HG02759 (cell line): ENCODE measurements around the gene CXCL13.
"Not testable (repeated sequence)": the region's sequence is repeated elsewhere in the genome, so short reads cannot be mapped to it uniquely, and the experiment has no call there.

Experiments
- ATAC-seq: cut with Tn5 transposase; IDR thresholded peaks from one replicate; pipeline ENCODE4 v1.9.1; 2021; ENCODE audit warnings: mild to moderate bottlenecking, moderate library complexity; ENCODE audit not compliant: unreplicated experiment

CXCL13 gene

DNA sequence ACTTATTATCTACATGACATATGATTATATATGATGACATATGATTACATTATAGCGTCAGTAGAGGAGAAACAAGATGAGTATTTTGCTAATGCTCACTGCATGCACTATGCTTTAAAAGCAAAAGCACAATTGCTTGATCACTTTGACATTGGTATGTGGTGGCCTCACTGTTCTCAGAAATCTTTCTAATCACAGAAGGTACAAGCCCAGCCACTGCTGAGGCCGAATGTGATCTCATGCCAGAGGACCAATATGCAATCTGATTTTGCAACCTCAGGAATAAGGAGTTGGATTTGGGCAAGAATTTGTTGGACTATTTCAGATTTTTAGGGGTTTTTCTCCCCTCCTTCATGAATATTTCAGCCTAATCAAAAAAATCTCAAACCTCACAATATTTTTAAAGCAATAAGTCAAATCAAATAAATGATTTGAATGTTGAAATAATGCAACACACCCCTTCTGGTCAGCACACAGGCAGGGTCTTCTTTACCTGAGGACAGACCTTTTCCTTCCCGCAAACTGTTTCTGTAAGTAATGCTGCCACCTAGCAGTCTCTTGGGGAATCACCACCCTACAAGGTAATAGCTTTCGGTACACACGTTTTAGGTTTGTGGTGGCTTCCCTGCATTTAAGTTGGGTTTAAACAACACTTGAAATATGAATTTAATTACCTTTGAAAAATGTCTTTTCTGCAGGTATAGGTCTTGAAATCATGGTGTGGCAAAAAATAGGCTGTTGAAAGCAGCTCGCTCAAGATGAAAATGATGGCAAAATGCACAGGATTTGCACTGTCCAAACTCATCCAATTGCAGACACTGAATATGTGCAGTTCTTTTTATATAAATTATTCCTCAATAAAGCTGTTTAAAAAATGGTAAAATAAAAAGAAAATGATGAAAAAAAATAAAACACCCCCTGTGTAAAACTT, 4.8 kb upstream of the CXCL13 start:
- ATAC-seq = peak; percentile 69

DNA sequence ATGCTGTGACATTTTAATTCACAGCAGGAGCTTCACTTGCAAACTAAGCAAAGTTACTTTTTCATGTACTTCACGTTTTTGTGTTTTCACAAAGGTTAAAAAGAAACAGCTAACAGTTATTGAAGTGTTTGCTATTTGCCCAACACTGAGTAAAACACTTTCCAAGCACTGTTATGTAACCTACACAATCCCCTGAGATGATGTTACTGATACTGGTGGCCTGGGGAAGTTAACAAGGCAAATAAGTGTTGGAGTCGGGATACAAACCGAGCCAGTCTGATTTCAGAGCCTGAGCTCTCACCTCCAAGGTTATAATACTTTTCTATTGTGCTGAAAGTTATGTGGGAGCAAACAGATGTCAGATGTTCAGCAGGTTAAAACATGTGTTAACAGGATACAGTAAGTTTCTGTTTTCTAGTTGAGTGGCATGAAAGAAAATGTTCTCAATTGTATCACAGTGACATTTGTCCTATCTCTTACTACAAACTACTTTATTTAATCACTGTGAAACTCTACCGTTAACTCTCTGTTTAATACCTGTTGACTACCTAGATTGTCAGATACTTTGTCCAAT, 3.9 kb upstream of the CXCL13 start:
- ATAC-seq = no peak

DNA sequence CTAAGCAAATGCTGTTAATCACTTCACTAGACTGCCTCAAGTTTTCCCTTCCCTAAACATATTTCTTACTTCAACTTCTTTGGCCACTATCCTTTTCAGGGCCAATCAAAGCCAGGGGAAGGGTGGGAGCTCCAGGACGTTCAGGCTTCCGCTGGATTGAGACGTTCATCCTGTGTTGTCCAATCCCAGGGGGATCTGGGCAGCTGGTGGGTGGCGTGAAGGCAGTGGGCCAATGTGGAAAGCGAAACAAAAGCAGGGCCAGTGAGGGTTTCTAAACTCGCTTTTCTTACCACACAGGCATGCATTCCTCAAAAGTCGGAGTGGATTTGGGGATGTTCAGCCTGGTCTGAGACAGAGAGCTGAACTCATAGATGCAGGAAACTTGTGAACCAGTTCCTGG, 7.6 kb downstream of the CXCL13 start:
- ATAC-seq = no peak

DNA sequence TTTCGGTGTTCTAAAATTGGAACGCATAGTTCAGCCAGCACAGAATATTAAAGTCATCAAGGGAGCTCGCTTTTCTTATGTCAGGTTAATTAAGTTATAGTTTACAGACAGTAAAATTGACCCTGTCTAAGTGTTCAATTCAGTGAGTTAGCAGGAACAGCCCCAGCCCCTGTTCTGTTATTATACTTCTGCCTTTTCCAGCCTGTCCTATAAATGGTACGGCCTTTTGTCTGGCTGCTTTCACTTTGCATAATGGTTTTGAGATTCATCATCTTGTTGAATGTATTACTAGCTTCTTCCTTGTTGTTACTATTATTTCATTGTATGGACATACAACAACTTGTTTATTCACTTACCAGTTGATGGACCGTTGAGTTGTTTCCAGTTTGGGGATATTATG, 9.5 kb downstream of the CXCL13 start:
- ATAC-seq = no peak

DNA sequence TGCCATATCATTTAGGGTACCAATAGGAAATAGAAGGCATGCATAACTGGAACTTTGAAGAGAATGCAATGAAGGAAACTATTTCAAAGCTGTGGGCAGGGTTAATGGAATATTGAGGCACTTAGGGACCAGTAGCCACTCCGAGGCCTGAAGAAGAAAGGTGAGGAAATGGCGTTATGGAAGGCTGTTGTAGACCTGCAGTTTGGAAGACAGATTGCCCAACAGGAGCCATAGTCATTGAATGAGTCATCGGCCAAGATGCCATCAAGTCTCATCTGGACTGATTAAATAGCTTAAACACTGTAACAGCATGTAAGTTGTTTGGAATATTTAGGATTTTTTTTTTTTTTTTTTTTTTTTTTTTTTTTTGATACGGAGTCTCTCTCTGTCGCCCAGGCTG, 11.6 kb downstream of the CXCL13 start:
- ATAC-seq = no peak

DNA sequence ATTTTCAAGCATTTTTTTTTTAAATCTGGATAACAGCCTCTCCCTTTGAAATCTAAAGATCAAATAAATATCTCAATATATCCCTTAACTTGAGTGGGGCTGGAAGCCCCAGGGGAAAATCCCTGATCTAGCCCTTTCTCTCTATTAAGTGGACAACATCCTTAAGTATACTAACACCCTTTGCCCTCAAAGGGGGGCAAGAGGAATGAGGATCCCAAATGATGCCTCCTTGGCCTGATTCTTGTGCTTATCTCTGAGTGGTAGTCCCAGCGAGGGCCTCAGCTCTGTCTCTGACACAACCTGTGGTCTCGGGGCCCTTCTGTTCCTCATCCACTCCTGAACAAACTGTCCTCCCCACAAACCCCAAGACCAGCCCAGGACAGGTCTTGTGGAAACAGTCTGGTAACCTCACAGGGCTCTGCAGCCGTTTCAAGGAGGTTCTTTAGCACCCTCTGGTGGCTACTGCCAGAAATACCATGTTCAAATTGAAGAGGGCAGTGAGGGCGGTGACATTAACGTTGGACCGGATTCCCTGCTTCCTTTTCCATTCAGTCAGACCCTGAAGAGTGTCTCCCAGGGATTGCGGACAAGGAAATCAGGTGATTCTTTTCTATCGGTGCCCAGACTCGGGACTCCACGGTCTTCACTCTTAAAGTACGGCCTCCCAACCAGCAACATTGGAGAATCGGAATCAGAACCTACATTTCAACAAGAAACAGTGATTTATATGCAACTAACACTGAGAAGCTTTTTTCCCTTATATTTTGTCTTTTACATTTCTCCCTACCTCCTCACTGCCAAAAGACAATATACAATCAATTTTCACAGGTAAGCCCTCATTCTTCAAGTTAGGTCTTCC, 13.0 kb downstream of the CXCL13 start:
- ATAC-seq = peak; percentile 88

DNA sequence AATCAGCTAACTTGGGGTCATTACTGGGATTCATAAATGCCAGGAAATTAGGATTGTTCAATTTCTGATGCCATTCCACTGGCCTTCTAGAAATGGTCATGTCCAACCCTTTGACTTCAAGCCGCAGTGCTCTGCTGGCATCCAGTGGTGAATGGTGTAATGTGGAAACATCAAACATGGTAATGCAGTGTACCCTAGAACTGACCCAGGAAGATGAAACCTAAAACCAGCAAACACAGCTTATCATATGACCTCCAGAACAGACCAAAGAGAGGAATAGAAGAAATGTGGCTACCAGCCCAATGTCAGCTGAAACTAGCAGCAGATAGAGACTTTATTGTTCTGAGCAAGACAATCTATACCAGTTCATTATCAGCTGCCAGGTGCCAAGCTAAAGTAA, 13.8 kb downstream of the CXCL13 start:
- ATAC-seq = no peak

DNA sequence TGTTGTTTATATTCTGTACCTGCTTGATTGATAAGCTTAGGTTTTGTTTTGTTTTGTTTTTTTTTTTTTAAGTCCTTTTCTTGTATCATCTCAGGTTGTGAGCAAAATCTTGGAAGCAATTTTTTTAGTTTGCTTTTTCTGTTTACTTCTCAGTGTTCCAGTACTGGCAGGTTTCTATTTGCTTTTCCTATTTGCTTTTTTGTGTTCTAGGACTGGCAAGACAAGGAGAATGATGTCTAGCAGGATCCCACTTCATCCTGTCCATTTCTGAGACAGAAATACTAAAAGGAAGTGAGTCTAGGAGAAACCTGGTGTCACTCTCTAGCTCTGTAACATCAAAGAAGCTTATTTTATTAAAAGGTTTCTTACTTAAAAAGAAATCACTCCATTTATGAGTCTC, 15.6 kb downstream of the CXCL13 start:
- ATAC-seq = no peak

DNA sequence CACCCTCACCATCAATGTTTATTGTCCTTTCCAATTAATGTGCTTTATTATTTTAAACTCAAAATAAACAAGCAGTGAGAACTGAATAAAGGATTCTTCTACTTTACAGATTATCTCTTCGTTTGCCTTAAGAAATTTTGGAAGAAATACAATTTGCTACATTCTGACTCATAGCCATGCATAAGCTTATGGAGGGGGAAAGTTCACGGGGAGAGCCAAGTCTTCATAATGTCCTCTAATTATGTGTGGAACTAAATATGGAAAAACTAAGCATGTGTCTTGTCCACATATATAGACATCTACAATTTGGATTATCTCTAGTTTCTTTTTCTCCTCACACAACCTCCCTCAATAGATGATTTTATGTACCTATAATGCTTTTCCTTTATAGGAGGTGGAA, 17.5 kb downstream of the CXCL13 start:
- ATAC-seq = no peak

DNA sequence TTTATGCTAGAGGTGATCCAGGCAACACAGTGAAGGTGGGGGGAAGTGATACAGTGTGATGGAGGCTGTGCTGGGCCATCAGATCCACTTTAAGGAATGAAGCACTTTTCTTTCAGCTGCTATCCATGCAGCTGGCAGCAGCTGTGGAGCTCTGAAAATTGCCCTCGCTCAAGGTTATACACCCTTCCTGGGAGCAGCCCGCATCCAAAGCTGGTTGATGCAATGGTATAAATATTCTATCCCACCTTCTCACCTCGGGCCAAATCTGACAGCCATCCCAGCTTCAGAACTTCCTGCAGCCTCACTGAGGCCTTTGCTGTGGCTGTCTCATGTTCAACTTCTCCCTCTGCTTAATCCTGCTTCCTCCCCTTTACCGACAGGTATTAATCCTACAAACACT, 18.6 kb downstream of the CXCL13 start:
- no peak for ATAC-seq

DNA sequence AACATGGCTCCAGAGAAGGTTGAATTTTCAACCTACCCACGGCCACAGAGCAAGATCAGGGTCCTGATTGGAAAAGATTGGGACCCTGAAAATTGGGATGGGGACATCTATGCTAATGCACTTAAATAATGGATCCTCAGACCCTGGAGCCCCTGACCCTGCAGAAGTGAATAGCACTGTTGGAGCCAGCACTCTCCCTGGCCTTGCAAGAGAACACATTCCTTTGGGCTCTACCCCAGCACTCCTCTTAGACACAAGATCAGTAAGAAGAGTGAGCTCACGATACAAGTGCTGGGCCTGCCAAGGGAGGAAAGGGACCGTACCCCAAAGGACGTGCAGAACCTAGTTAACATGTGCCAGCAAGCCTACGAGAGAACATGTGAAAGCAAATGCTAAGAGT, 19.9 kb downstream of the CXCL13 start:
- no peak for ATAC-seq

DNA sequence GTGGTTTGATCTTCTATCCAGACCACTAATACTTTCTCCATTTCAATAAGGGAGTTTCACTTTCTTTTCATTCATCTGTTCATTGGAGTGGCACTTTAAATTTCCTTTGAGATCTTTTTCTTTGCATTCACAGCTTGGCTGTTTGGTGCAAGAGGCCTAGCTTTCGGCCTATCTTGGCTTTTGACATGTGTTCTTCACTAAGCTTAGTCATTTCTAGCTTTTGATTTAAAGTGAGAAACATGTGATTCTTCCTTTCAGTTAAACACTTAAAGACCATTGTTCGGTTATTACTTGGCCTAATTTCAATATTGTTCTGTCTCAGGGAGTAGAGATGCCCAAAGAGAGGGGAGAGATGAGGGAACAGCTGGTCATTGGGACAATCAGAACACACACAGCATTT, 24.3 kb downstream of the CXCL13 start:
- ATAC-seq = peak; percentile 89

DNA sequence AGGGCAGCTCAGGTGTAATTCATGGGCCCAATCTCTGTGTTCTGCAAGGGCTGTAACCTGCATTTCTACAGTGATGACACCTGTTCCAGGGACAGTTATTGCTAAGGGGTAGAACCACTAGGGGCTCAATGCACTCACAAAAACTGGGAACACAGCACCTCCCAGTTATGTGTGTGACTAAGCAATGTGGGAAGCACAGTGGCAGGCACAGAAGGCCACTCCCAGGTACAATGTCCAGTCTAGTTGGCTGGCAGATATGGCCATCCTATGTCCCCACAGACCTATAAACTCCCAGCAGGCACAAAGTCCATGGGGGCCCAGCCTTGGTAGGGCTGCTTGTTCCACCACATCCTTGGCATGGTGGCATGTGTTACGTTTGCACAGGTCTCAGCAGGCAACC, 25.7 kb downstream of the CXCL13 start:
- ATAC-seq = no peak

DNA sequence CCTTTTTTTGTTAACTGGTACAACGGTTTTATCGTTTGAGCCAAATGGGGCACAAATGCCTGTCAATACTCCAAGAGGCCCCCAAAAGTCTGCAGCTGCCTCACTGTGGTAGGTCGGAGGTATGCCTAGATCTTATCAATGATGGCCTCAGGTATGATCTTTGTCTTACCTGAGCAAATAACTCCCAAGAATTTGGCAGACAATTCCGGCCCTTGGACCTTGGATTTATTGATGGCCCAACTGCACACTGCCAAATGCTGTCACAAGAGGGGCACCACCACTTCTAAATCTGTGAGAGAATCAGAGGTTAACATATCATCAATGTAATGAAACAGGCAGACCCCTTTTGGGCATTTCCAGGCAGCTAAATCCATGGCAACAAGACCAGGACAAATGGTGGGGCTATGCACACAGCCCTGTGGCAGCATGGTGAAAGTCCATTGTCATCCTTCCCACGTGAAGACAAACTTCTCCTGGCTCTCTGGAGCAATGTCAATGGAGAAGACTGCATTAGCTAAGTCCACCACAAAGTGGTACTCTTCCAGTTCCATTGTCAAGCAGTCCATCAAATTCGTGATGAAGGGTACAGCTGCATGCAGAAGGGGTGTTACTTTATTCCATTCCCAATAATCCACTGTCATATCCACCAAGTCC, 28.6 kb downstream of the CXCL13 start:
- ATAC-seq = no peak

DNA sequence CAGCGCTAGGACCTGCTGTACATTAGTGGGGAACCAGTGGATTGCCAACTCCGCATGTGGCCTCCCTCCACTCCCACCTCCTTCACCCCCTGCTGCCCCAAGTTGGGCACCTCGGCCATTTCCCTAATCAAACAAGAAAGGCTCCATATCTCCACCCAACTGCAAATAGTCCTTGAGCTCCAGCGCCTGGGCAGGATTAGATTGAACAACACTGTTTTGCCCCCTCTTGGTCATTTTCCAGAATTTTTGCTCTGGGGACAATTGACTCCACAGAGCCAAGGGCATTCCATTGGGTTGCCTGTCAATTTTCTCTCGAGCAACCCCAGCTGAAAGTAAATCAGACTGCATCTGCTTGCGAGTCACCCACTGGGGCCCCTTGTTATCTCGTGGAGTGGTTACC, 29.6 kb downstream of the CXCL13 start:
- no peak for ATAC-seq

DNA sequence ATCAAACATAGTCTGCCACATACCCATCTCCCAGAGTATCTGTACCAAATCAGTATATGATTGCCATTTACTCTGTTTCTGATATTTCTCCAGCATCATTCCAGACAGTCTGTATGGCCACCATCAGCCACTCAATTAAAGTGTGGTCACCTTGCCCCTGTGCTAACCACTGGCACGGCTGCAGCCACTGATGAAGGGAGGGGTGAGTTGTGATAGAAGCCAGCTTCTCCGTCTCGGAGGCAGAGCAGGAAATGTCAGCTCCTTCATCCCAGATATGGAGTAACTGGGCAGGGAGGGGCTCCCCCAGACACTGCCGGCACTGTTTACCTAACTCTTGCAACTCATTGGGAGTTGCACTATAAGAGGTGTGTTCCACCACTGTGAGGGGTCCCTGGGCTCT, 30.3 kb downstream of the CXCL13 start:
- ATAC-seq = no peak

DNA sequence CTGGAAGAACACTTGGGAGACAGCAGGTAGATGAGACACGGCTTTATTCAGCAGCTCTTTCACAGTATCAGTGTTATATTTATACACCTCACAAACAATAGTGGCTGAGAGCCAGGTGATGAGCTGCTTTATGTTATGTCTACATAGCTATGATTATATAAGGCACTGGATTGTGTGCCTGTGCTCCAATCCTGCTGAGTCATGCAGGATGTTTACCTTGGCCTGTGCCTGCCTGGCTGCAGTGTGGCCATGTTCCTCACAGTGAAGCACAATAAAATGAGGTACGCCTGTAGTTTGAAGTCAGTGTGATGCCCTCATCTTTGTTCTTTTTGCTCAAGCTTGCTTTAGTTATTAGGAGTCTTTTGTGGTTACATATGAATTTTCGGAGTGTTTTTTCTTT, 31.3 kb downstream of the CXCL13 start:
- ATAC-seq = no peak

DNA sequence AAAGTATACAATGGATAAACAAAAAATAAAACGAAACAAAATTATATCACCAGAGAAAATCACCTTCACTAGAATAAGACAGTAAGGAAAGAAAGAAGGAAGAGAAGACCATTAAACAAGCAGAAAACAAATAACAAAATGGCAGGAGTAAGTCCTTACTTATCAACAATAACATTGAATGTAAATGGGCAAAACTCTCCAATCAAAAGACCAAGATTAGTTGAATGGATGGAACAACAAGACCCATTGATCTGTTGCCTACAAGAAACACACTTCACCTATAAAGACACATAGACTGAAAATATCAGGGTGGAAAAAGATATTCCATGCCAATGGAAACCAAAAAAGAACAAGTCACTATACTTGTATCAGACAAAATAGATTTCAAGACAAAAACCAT, 38.4 kb downstream of the CXCL13 start:
- not testable (repeated sequence) for ATAC-seq

DNA sequence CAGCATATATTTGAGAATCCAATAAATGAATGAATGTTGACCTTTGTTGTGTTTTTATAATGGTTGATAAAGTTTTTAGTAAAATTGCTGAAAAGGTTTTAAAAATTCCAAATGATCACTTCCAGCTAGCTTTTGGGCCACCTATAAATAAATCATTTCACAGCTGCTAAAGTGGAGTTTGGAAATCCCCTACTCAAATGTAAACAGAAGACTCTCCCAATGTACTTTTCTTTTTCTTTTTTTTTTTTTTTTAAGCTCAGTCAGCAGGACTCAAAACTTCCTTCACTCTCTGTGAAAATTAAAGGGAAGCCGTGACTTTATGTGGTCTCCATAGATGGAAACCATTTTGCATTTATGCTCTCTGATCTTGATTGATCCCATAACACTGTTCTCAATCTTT, 45.2 kb downstream of the CXCL13 start:
- no peak for ATAC-seq

DNA sequence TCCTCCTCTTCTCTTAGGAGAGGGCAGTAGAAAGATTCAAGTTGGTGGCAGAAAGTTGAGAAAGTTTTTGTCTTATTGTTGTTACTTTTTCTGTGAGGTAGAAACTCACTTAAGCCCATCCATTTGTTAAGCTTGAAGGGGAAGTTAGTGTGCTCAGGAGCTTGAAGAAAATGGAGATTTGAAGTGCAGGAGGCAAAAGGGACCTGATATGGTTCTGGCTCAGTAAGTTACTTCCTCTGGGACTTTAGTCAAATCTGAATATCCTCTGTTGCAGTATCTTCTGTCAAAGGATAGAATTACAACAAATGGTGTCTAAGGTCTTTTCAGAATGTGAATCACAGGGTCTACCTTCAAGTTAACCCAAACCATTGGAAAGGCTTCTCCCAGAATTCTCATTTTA, 46.2 kb downstream of the CXCL13 start:
- ATAC-seq = no peak

DNA sequence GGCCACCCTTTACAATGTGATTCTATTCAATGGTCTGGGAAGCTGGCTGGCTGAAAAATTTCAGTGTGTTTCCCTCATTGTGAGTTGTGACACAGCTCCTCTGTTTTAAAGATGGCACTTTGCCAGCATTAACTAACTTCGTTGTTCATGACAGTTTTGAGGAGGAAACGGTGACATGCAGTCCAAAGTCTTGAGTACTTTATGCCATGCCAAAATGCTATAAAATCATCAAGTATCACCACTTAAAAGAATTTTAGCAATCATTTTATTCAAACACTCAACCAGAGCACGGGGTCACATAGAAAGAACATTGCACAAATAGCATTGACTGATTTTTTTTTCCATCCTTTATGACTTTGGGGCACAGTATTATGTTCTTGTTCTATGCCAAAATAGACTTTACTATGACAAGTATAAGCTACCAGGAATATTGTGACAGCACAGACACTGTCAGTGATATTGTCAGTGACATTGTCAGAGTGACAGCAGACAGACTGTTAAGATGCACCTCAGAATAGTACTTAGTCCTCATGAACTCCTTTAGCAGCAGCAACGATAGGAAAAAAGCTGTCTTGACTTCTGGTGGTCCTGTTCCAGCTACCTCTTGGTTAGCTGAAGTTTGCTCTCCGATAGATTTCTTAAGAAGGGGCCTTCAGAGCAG, 46.7 kb downstream of the CXCL13 start:
- ATAC-seq = no peak
